Measurements from ENCODE around the gene CCDC106. TPM values are rescaled to one million over a fixed set of nuclear protein-coding genes. Genes with fewer than 3 reads are reported as not detected.

The CCDC106 gene
- total and polyA plus RNA-seq, 7 donors = 5.5 to 22.9 (median 16.6) TPM

DNA sequence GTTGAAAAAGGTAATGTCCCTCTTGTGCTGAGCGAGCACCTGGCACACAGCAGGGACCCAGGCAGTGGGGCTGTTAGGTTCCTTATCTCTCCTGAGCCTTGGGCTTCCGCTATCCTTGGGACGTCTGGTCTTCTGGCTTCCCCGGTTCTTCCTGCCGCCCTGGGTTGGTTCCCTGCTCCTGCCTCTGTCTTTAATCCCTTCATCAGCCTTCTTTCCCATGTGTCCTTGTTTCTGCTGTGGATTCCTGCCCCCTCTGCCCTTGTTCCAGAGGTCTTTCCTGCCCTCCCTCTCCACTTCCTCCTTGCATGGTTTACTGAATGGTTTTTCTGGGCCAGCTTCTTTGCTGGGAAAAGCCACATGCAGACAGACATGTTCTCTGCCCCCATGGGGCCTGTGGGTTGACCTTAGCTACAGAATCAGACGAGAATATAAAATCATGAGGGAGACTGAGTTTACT lies 29.6 kb downstream of the CCDC106 start:
- Histone ChIP-seq H3K4me3 (no peak overlapping the region), H3K36me3 (peaks cover 4 to 51% (median 37%) of the 10 kb centered on the region in 4 donors), H3K27me3 (no peaks in the 10 kb centered on the region), H3K9me3 (no peaks in the 10 kb centered on the region), H3K4me1 (peaks cover 0 to 55% (median 42%) of the 10 kb centered on the region in 4 donors), H3K27ac (peak overlapping the region in 3 of 4 donors; percentile 3 to 18 (median 4))
- DNase-seq = no peak
- 16 to 45% methylated on average over 6 of the region's 6 CpGs for WGBS, 2 donors
- intact Hi-C loops (cut with DNase I) = loop anchor here (10.0 kb wide), 1 partner anchor 613 kb away; the partner anchor contains the start of gene RDH13
- TF ChIP-seq, protein P1, sequence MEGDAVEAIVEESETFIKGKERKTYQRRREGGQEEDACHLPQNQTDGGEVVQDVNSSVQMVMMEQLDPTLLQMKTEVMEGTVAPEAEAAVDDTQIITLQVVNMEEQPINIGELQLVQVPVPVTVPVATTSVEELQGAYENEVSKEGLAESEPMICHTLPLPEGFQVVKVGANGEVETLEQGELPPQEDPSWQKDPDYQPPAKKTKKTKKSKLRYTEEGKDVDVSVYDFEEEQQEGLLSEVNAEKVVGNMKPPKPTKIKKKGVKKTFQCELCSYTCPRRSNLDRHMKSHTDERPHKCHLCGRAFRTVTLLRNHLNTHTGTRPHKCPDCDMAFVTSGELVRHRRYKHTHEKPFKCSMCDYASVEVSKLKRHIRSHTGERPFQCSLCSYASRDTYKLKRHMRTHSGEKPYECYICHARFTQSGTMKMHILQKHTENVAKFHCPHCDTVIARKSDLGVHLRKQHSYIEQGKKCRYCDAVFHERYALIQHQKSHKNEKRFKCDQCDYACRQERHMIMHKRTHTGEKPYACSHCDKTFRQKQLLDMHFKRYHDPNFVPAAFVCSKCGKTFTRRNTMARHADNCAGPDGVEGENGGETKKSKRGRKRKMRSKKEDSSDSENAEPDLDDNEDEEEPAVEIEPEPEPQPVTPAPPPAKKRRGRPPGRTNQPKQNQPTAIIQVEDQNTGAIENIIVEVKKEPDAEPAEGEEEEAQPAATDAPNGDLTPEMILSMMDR (IDR thresholded peaks at IDR 0.05) = no peak
- TF ChIP-seq POLR2AphosphoS5 (IDR thresholded peaks at IDR 0.05) (no peak), EP300 (IDR thresholded peaks at IDR 0.05) (no peak), POLR2A (IDR thresholded peaks at IDR 0.05) (no peak)

DNA sequence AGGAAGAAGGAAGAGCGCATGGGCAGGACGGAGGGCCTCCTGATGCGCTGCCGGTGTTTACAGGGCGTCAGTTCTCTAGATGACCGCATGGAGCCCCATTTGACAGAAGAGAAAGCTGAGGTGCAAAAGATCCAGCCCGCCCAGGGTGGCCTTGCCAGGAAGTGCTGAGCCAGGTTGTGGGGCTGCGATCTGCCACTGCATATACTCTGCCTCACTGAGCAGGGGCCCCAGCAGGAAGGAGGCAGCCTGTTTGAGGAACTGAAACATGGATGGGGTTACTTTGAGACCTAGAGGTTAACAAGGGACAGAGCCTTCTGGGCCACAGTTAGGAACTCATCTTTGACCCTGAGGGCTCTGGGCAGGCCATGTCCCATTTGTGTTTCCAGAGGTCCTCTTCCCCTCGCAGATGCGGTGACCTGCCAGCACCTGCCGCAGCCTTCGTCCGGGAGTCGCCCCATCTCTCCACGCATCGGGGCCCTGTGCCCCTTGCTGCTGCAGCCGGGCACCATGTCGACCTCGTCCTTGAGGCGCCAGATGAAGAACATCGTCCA lies 30.2 kb downstream of the CCDC106 start:
- no peak for DNase-seq
- 72 to 85% methylated on average over 21 of the region's 21 CpGs for WGBS, 2 donors
- TF ChIP-seq POLR2AphosphoS5 (IDR thresholded peaks at IDR 0.05) = no peak
- no peak for TF ChIP-seq EP300 (IDR thresholded peaks at IDR 0.05)
- TF ChIP-seq, protein P1 (IDR thresholded peaks at IDR 0.05) = no peak
- TF ChIP-seq POLR2A (IDR thresholded peaks at IDR 0.05) = no peak
- Histone ChIP-seq H3K27ac (peak overlapping the region in 3 of 4 donors; percentile 3 to 18 (median 4)), H3K4me1 (peaks cover 0 to 55% (median 42%) of the 10 kb centered on the region in 4 donors), H3K4me3 (no peak overlapping the region), H3K36me3 (peaks cover 4 to 50% (median 36%) of the 10 kb centered on the region in 4 donors), H3K9me3 (no peaks in the 10 kb centered on the region), H3K27me3 (no peaks in the 10 kb centered on the region)
- intact Hi-C loops (cut with DNase I) = loop anchor here (10.0 kb wide), 1 partner anchor 613 kb away; the partner anchor contains the start of gene RDH13

DNA sequence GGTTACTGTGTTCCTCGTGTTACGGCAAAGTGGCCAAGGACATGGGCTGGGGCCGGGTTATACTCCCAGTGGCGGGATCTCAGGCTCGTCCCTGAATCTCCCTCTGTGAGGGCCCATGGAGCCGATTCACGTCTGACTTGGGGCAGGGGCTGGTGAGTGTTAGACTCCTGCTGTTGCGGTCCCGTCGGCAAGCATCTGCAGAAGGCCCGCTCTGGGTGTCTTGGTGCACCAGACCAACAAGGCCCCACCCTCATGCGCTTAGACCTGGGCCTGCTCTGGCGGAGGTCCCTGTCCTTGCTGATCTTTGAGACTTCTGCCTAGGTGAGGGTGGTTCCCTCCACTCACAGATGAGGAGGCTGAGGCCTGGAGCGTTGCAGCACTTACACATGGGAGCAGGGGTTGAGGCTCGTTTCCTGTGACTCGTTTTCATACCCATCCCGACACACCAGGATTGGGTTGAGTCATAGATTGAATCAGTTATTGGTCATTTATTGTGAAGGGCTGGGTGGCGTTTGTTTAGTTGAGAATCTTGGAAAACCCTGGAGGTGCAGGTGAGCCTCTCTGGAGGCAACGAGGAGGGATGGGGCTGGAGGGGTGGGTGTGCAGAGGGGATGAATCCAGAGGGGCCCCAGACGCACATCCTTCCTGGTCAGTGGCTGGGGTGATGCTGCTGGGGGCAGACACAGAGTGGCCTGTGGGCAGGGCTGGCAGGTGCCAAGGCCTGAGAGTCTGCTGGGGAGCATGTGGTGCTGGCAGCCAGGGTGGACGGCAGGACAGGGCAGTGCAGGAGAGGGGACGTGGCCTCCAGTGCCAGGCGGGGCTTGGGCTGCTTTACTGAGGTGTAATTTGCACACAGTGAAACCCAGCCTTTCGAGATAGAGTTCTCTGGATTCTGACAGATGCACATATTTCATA lies 31.6 kb downstream of the CCDC106 start:
- WGBS, 2 donors = 72 to 87% methylated on average over 24 of the region's 24 CpGs
- H3K4me3 ChIP-seq = no peak overlapping the region
- no peaks in the 10 kb centered on the region for H3K27me3 ChIP-seq
- H3K9me3 ChIP-seq = no peaks in the 10 kb centered on the region
- no peak for DNase-seq
- intact Hi-C loops (cut with DNase I) = loop anchor here (10.0 kb wide), 1 partner anchor 615 kb away; the partner anchor contains the start of gene RDH13
- TF ChIP-seq POLR2A (IDR thresholded peaks at IDR 0.05) = no peak
- TF ChIP-seq, protein P1 (IDR thresholded peaks at IDR 0.05) = no peak
- TF ChIP-seq POLR2AphosphoS5 (IDR thresholded peaks at IDR 0.05) = no peak
- TF ChIP-seq EP300 (IDR thresholded peaks at IDR 0.05) = no peak
- no peak overlapping the region for H3K27ac ChIP-seq
- peaks cover 4 to 49% (median 29%) of the 10 kb centered on the region in 4 donors for H3K36me3 ChIP-seq
- H3K4me1 ChIP-seq = peaks cover 0 to 47% (median 32%) of the 10 kb centered on the region in 4 donors

DNA sequence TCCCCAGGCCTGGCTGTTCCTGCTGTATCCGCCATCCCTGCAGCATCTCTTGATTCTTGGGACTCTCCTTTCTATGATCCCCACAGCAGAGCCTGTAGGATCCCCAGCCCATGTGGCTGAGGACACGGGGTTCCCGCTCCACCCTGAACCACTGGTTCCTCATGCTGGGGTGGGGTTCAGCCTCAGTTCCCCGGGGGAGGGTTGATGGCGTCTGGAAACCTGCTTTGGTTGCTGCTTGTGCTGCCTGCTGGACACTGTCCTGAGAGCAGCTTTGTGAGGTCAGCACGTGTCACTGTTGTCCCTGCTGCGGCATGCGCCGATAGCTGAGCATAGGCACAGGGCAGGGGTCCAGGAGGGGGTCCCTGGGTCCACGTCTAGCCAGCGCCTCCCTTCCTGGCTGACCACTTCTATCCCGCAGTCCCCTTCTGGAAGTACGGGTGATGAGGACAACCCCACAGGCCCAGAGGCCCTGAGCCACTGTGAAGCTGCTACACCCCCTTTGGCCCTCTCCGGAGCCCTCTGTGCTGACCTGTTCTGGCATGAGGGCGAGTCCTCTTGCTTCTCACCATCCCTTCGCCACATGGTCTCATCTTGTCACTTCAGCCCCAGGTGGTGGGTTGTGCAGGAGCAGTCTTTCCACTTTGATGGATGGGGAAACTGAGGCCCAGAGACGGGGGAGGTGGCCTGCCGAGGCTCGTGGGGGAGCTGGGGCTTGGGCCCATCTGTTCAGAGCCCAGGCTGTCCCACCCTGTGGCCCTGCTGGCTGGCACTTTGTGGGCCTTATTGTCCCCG lies 32.5 kb downstream of the CCDC106 start:
- Histone ChIP-seq H3K4me1 (peaks cover 0 to 44% (median 30%) of the 10 kb centered on the region in 4 donors), H3K27ac (no peak overlapping the region), H3K9me3 (no peaks in the 10 kb centered on the region), H3K36me3 (peaks cover 7 to 58% (median 38%) of the 10 kb centered on the region in 4 donors), H3K4me3 (no peak overlapping the region), H3K27me3 (no peaks in the 10 kb centered on the region)
- no peak for DNase-seq
- 91 to 93% methylated on average over 20 of the region's 20 CpGs for WGBS, 2 donors
- intact Hi-C loops (cut with DNase I) = no loop called here
- TF ChIP-seq, protein P1 (IDR thresholded peaks at IDR 0.05) = no peak
- TF ChIP-seq POLR2A (IDR thresholded peaks at IDR 0.05) = no peak
- no peak for TF ChIP-seq POLR2AphosphoS5 (IDR thresholded peaks at IDR 0.05)
- no peak for TF ChIP-seq EP300 (IDR thresholded peaks at IDR 0.05)
